Spleen (tissue), 11 donors: ENCODE data around the gene ZNF317. TPM values are rescaled to one million over a fixed set of nuclear protein-coding genes. Genes with fewer than 3 reads are reported as not detected.

Experiments used
- DNase-seq: peaks from one replicate; pipeline ENCODE4 v3.0.0-alpha.2; 2020
- H3K27ac ChIP-seq, 8 donors: fragments of 200-600 bp; sonication (generic) in 7 of 8; 1 replicate in 4 of 8; 2 replicates in 4 of 8; pipeline versions ENCODE4 v1.5.0 to v1.8.0; 2016 to 2021; ENCODE audit warnings: inconsistent platforms in 4 of 8, mild to moderate bottlenecking in 4 of 8, moderate library complexity in 1 of 8
- H3K27me3 ChIP-seq, 7 donors: fragments of 200-600 bp; sonication (generic) in 6 of 7; replicated peaks in 1 of 7; 1 replicate in 4 of 7; 2 replicates in 3 of 7; pipeline versions ENCODE4 v1.5.0 to v1.8.0; 2016 to 2021; ENCODE audit warnings: inconsistent platforms in 3 of 7, mild to moderate bottlenecking in 1 of 7
- H3K36me3 ChIP-seq, 6 donors: fragments of 200-600 bp; sonication (generic) in 5 of 6; 1 replicate in 4 of 6; 2 replicates in 2 of 6; pipeline versions ENCODE4 v1.5.0 to v1.8.0; 2016 to 2021; ENCODE audit warnings: inconsistent platforms in 2 of 6
- H3K4me1 ChIP-seq, 6 donors: fragments of 200-600 bp; sonication (generic) in 5 of 6; 1 replicate in 3 of 6; 2 replicates in 3 of 6; pipeline versions ENCODE4 v1.5.0 to v1.8.0; 2016 to 2021; ENCODE audit warnings: inconsistent platforms in 3 of 6
- H3K4me3 ChIP-seq, 8 donors: fragments of 200-600 bp; sonication (generic) in 7 of 8; 1 replicate in 4 of 8; 2 replicates in 4 of 8; pipeline versions ENCODE4 v1.5.0 to v1.8.0; 2016 to 2021; ENCODE audit warnings: inconsistent platforms in 4 of 8, mild to moderate bottlenecking in 4 of 8, moderate library complexity in 2 of 8
- H3K9me3 ChIP-seq, 8 donors: fragments of 200-600 bp; sonication (generic) in 7 of 8; 1 replicate in 4 of 8; 2 replicates in 4 of 8; pipeline versions ENCODE4 v1.5.0 to v1.8.0; 2016 to 2021; ENCODE audit warnings: inconsistent platforms in 4 of 8
- POLR2A ChIP-seq, 3 donors: fragments of 450-650 bp; IDR thresholded peaks; one replicate each; pipeline ENCODE4 v1.5.1; 2017; ENCODE audit warnings: antibody characterized with exemption in 3 of 3, mild to moderate bottlenecking in 1 of 3
- POLR2AphosphoS5 ChIP-seq, 3 donors: sonication (generic); formaldehyde crosslinking; IDR thresholded peaks; one replicate each; pipeline ENCODE4 v1.5.1; 2017; ENCODE audit warnings: antibody characterized with exemption in 3 of 3
- WGBS, 5 donors: extraction: QIAGEN DNeasy Blood & Tissue Kit in 3 of 5; methylation state at CpG; one replicate each; pipeline versions ENCODE4 v1.1.5 to v1.1.7; 2013 to 2018; 5-methylcytosine and 5-hydroxymethylcytosine counted together
- intact Hi-C: fragments of 100-400 bp; cut with DNase I; formaldehyde crosslinking; loops from one replicate; pipeline ENCODE4 v1.15.0; 2023; ENCODE audit warnings: low total_unique reads
- polyA plus RNA-seq, 3 donors: library from polyadenylated mRNA; stranded (reverse); fragments of 200-250 nt; gene quantifications; one replicate each; pipeline ENCODE4 v1.2.1, GENCODE V29; 2013
- total RNA-seq, 7 donors: library from RNA; depleted of rRNA in 3 of 7; stranded (reverse); fragments of >200 nt in 3 of 7; fragmentation: NEBNext Ultra II Directional in 4 of 7; extraction: Animal tissue kit (Norgen Biotek cat#: 25700) in 4 of 7; gene quantifications; one replicate each; pipeline versions ENCODE4 v1.1.0 to v1.2.1, GENCODE V29; 2016 to 2021
- TF ChIP-seq, protein P1 (sequence below), 11 experiments: fragments of 200-600 bp in 7 of 11; fragments of 450-650 bp in 4 of 11; sonication (generic) in 4 of 11; IDR thresholded peaks in 8 of 11; conservative IDR thresholded peaks in 3 of 11; 1 replicate in 7 of 11; 2 replicates in 4 of 11; pipeline versions ENCODE4 v1.4.0 to v1.8.0; 2016 to 2021; ENCODE audit warnings: antibody characterized with exemption in 11 of 11, inconsistent platforms in 4 of 11, mild to moderate bottlenecking in 1 of 11
- donor health status: healthy with polysubstance abuse.
- donor health status: DM: no; HTN: no; CAD: no; lungs with moderate emphysema.
- donor health status: DM: no; HTN: no; CAD: no.
- donor health status: Bipolar disorder and iron deficiency.
- donor health status: healthy.
- donor health status: DM: no; HTN: no; CAD: no.
- donor health status: DM: yes; HTN: yes; CAD: no.

Gene ZNF317
- total and polyA plus RNA-seq, 10 donors: 30.2 to 51.2 (median 34.9) TPM

GRCh38 chr19:9175326-9175725 lies 35.1 kb downstream of the ZNF317 start:
- intact Hi-C loops: no loop called here
- no peaks in the 10 kb centered on the region for H3K27me3 ChIP-seq
- DNase-seq: no peak
- no peak overlapping the region for H3K27ac ChIP-seq
- H3K4me1 ChIP-seq: no peaks in the 10 kb centered on the region
- TF ChIP-seq, protein P1, sequence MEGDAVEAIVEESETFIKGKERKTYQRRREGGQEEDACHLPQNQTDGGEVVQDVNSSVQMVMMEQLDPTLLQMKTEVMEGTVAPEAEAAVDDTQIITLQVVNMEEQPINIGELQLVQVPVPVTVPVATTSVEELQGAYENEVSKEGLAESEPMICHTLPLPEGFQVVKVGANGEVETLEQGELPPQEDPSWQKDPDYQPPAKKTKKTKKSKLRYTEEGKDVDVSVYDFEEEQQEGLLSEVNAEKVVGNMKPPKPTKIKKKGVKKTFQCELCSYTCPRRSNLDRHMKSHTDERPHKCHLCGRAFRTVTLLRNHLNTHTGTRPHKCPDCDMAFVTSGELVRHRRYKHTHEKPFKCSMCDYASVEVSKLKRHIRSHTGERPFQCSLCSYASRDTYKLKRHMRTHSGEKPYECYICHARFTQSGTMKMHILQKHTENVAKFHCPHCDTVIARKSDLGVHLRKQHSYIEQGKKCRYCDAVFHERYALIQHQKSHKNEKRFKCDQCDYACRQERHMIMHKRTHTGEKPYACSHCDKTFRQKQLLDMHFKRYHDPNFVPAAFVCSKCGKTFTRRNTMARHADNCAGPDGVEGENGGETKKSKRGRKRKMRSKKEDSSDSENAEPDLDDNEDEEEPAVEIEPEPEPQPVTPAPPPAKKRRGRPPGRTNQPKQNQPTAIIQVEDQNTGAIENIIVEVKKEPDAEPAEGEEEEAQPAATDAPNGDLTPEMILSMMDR (IDR thresholded peaks at IDR 0.05 in 8 of 11, conservative IDR thresholded peaks at IDR 0.05 in 3 of 11): no peak
- TF ChIP-seq POLR2A (IDR thresholded peaks at IDR 0.05) (no peak), POLR2AphosphoS5 (IDR thresholded peaks at IDR 0.05) (no peak)
- no peaks in the 10 kb centered on the region for H3K9me3 ChIP-seq
- H3K36me3 ChIP-seq: no peaks in the 10 kb centered on the region
- H3K4me3 ChIP-seq: no peak overlapping the region
- WGBS, 5 donors: 86 to 96% (median 94%) methylated on average over 5 of the region's 5 CpGs

DNA sequence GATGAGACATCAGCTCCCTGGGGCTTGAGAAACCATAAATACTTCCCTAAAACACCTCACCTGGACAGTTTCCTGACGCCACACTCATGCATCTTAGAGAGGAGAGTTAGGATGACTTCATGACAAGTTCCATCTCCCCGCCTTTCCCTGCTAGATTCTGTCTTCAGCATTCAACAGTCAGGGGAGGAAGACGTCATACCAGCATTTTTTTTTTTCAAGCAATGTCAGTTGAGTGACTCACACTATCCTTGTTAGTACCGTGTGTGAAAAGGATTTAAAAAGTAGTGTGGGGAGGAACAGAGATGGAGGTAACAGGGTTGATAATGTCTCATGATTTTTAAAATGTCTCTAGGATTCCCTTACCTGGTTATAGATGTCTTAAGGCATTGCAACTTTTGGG lies 38.7 kb downstream of the ZNF317 start, which contains the start of gene OR7D2:
Gene OR7D2 (plus strand): TSS at position 79 of the 400 bp plus-strand sequence. CDS start 6,803 bp downstream, outside the sequence.
- Histone ChIP-seq H3K36me3 (no peaks in the 10 kb centered on the region), H3K27ac (no peak within 1 kb of the TSS), H3K4me3 (no peak within 1 kb of the TSS), H3K27me3 (no peaks in the 10 kb centered on the region), H3K4me1 (no peaks in the 10 kb centered on the region), H3K9me3 (no peaks in the 10 kb centered on the region)
- intact Hi-C loops: no loop called here
- WGBS, 5 donors: 64 to 80% (median 67%) methylated on average over 4 of the region's 4 CpGs
- TF ChIP-seq POLR2AphosphoS5 (IDR thresholded peaks at IDR 0.05) (no peak), POLR2A (IDR thresholded peaks at IDR 0.05) (no peak)
- TF ChIP-seq, protein P1 (IDR thresholded peaks at IDR 0.05 in 8 of 11, conservative IDR thresholded peaks at IDR 0.05 in 3 of 11): no peak
- no peak for DNase-seq

GRCh38 chr19:9183000-9183399 lies 42.8 kb downstream of the ZNF317 start:
- Histone ChIP-seq H3K36me3 (no peaks in the 10 kb centered on the region), H3K27me3 (no peaks in the 10 kb centered on the region), H3K4me3 (no peak overlapping the region), H3K9me3 (peaks cover 0 to 15% (median 2%) of the 10 kb centered on the region in 8 donors), H3K4me1 (no peaks in the 10 kb centered on the region), H3K27ac (no peak overlapping the region)
- intact Hi-C loops: no loop called here
- DNase-seq: no peak
- TF ChIP-seq POLR2AphosphoS5 (IDR thresholded peaks at IDR 0.05) (no peak), POLR2A (IDR thresholded peaks at IDR 0.05) (no peak)
- TF ChIP-seq, protein P1 (IDR thresholded peaks at IDR 0.05 in 8 of 11, conservative IDR thresholded peaks at IDR 0.05 in 3 of 11): no peak
- WGBS, 5 donors: 92 to 96% (median 93%) methylated on average over 17 of the region's 17 CpGs

DNA sequence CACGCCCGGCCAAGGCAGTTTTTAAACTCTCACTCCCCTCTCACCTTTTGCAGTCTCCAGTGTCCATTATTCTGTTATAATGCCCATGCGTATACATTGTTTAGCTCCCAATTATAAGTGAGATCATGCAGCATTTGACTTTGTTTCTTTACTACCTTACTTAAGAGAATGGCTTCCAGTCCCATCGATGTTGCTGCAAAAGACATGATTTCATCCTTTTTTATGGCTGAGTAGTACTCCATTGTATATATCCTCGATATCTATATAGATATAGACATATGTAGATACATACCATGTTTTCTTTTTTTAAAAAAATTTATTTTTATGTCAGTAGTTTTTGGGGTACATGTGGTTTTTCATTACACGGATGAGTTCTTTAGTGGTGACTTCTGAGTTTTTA lies 47.0 kb downstream of the ZNF317 start:
- no peak for DNase-seq
- H3K4me3 ChIP-seq: no peak overlapping the region
- H3K36me3 ChIP-seq: no peaks in the 10 kb centered on the region
- peaks cover 0 to 11% (median 0%) of the 10 kb centered on the region in 7 donors for H3K27me3 ChIP-seq
- H3K9me3 ChIP-seq: peaks cover 0 to 31% (median 11%) of the 10 kb centered on the region in 8 donors
- TF ChIP-seq POLR2A (IDR thresholded peaks at IDR 0.05) (no peak), POLR2AphosphoS5 (IDR thresholded peaks at IDR 0.05) (no peak)
- TF ChIP-seq, protein P1 (IDR thresholded peaks at IDR 0.05 in 8 of 11, conservative IDR thresholded peaks at IDR 0.05 in 3 of 11): no peak
- H3K4me1 ChIP-seq: no peaks in the 10 kb centered on the region
- WGBS, 5 donors: 69 to 89% (median 81%) methylated on average over 6 of the region's 6 CpGs
- intact Hi-C loops: no loop called here
- no peak overlapping the region for H3K27ac ChIP-seq
